GM10266 (cell line): ENCODE measurements around the gene FPR1.

Experiments used
- DNase-seq: peaks from one replicate; pipeline ENCODE4 v3.0.0; 2012; ENCODE audit errors: extremely low spot score
- CTCF ChIP-seq: IDR thresholded peaks from 2 replicates; pipeline ENCODE4 v1.5.1; 2012; ENCODE audit warnings: mild to moderate bottlenecking, low read depth; ENCODE audit not compliant: control insufficient read depth, insufficient read depth; ENCODE audit errors: missing control alignments

Gene FPR1

GRCh38 chr19:51721905-51722304, 29.8 kb downstream of the FPR1 start:
- no peak for DNase-seq
- no peak for TF ChIP-seq CTCF

DNA sequence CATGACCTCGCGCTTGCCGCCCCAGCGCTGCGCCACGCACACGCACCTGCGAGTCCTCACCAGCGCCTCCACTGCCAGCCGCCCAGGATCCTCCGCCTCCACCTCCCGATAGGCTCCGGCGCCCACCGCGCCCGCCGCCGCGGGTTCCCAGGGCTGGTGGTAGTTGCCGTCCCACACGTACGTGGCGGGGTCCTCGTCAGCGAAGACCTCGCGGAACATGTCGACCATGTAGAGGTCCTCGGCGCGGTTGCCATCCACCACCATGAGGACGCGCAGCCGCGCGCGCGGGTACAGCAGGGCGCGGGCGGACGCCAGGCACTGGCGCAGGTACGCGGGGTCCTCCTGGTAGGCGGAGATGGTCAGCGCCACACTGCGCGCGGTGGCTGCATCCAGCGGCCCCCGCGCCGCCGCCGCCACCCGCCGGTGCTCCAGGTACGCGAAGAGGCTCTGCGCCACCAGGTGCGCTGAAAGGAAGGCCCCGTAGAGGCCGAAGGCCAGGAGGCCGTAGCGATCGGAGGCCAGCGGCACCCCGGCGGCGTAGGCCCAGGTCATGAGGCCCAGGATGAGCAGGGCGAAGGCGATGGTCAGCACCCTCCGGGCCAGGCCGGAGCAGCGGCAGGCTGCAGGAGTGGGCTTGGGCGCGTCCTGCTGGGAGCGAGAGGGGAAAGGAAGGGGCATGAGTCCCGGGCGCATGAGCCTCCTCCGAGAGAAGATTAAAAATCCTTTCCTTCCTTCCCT, 32.3 kb downstream of the FPR1 start:
- TF ChIP-seq CTCF = no peak
- DNase-seq = no peak

- no peak for TF ChIP-seq CTCF
- no peak for DNase-seq
These were observed 34.8 kb downstream of the FPR1 start for GRCh38 chr19:51716925-51717324.

DNA sequence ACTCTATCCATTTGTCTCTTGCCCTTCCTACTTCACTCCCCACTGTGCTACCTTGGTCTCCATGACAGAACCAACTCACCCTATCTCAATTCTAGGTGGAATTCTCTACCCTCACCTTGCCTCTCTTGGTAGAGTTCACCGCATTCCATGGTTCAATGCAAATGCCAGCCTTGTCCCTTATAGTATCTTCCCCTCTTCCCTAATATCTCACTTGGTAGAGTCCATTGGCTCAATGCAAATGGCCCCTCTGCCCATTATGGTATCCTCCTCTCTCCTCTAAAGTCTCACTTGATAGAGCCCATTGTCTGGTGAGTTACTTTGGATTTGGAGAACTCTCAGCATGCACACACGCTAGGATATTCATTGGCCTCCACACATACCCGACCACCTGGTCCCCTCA, 35.8 kb downstream of the FPR1 start:
- no peak for DNase-seq
- no peak for TF ChIP-seq CTCF

DNA sequence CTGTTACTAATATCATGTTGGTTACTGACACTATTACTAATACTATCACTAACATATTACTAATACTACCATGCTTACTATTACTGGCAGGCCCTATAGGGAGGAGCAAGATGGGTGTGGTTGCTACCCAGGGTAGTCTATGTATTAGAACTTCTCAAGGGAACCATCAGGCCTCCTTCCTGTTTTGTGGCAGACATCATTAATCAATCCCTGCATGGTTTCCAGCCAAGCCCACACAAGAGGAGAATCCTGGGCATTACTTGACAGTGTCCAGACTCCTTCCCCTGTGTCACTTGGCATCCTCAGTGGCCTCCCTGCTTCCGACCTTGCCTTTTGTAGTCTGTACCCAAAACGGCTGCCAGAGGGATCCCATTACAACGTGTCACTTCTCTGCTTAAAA, 36.8 kb downstream of the FPR1 start:
- TF ChIP-seq CTCF = no peak
- no peak for DNase-seq

DNA sequence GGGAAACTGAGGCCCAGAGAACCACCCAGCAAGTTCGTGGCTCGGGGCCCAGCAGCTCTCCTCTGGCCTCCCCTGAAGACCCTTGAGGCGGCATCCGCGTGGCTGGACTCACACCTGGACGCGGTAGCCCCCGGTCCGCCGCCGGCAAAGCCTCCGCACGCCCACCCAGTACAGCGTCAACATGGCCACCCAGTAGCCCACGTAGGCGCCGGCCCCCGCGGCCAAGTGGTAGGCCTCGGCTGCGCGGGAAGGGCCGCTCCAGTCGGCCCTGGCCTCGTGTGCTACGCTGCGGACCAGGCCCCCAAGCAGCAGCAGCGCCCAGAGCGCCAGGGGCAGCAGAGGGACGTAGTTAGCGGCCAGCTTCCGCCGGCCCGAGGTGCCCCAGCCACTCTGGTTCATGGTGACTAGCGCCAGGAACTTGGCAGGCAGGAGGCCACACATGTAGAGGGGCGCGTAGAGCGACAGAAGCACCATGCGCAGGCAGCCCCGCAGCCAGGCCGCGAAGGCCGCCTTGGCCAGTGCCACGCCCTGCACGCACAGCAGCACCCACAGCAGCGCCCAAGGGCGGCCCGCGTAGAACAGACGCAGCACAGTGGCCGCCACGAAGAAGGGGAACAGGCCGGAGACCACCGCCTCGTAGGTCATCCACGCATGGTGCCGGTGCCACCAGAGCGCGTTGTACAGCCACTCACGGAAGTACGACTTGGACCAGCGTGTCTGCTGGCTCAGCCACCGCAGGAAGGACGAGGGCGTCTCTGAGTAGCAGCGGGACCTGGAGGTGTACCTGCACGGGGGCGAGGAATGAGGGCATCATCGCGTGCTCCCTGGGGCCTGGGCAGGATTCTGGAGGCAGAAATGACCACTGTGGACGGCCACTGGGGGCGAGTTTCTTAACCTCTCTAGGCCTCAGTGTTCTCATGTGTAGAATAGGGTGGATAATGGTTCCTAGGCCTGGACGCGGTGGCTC, 38.1 kb downstream of the FPR1 start:
- no peak for TF ChIP-seq CTCF
- DNase-seq = no peak
